Coronary artery (tissue), 2 donors: ENCODE measurements around the gene FCMR.

ENCODE experiments used
- DNase-seq: peaks from one replicate; pipeline ENCODE4 v3.0.0-alpha.2; 2017; ENCODE audit warnings: low spot score
- H3K27ac ChIP-seq, 2 donors: fragments of 200-600 bp; sonication (generic); one replicate each; pipeline ENCODE4 v1.5.1; 2016 to 2019
- H3K4me3 ChIP-seq: fragments of 200-600 bp; sonication (generic); 2 replicates; pipeline ENCODE4 v1.5.1; 2016; ENCODE audit warnings: mild to moderate bottlenecking, moderate library complexity
- CTCF ChIP-seq: fragments of 200-600 bp; sonication (generic); IDR thresholded peaks from one replicate; pipeline ENCODE4 v1.5.1; 2019; ENCODE audit warnings: antibody characterized with exemption

The FCMR gene

GRCh38 chr1:206923009-206923960, 1.5 kb upstream of the FCMR start:
- no peak for DNase-seq
- TF ChIP-seq CTCF, result no peak
- Histone ChIP-seq H3K4me3 (no peak overlapping the region), H3K27ac (peak overlapping the region in 1 of 2 donors; percentile 5)

- H3K4me3 ChIP-seq, result no peak overlapping the region
- no peak for DNase-seq
- H3K27ac ChIP-seq, result peak overlapping the region in 1 of 2 donors; percentile 37
- TF ChIP-seq CTCF, result no peak
These were observed 783 bp upstream of the FCMR start for GRCh38 chr1:206922524-206922923.

- no peak for DNase-seq
- no peak overlapping the region for H3K27ac ChIP-seq
- H3K4me3 ChIP-seq, result no peak overlapping the region
- no peak for TF ChIP-seq CTCF
These were observed 3.7 kb downstream of the FCMR start for GRCh38 chr1:206918076-206918475.

- no peak for TF ChIP-seq CTCF
- DNase-seq, result no peak
- no peak overlapping the region for H3K4me3 ChIP-seq
- no peak overlapping the region for H3K27ac ChIP-seq
These were observed 5.6 kb downstream of the FCMR start for GRCh38 chr1:206916000-206916709.

GRCh38 chr1:206915030-206915735, 6.6 kb downstream of the FCMR start:
- Histone ChIP-seq H3K27ac (no peak overlapping the region), H3K4me3 (no peak overlapping the region)
- no peak for TF ChIP-seq CTCF
- DNase-seq, result no peak

GRCh38 chr1:206913766-206914537, 7.8 kb downstream of the FCMR start:
- no peak for TF ChIP-seq CTCF
- Histone ChIP-seq H3K4me3 (no peak overlapping the region), H3K27ac (no peak overlapping the region)
- DNase-seq, result no peak
